Right lobe of liver (tissue), 4 donors: ENCODE measurements around the gene CDC16.

Source experiments
- POLR2A ChIP-seq: fragments of 450-650 bp; IDR thresholded peaks from one replicate; pipeline ENCODE4 v1.6.1; 2017; ENCODE audit warnings: antibody characterized with exemption, mild to moderate bottlenecking
- TF ChIP-seq, protein P1 (sequence below), 4 donors: fragments of 200-600 bp in 3 of 4; fragments of 450-650 bp in 1 of 4; IDR thresholded peaks; one replicate each; pipeline versions ENCODE4 v1.5.1 to v1.8.0; 2016 to 2022; ENCODE audit warnings: antibody characterized with exemption in 4 of 4, mild to moderate bottlenecking in 2 of 4
- donor health status: DM: no; HTN: no; CAD: no.
- donor health status: DM: no; HTN: no; CAD: no.
- donor health status: DM: no; HTN: yes; CAD: no.

DNA sequence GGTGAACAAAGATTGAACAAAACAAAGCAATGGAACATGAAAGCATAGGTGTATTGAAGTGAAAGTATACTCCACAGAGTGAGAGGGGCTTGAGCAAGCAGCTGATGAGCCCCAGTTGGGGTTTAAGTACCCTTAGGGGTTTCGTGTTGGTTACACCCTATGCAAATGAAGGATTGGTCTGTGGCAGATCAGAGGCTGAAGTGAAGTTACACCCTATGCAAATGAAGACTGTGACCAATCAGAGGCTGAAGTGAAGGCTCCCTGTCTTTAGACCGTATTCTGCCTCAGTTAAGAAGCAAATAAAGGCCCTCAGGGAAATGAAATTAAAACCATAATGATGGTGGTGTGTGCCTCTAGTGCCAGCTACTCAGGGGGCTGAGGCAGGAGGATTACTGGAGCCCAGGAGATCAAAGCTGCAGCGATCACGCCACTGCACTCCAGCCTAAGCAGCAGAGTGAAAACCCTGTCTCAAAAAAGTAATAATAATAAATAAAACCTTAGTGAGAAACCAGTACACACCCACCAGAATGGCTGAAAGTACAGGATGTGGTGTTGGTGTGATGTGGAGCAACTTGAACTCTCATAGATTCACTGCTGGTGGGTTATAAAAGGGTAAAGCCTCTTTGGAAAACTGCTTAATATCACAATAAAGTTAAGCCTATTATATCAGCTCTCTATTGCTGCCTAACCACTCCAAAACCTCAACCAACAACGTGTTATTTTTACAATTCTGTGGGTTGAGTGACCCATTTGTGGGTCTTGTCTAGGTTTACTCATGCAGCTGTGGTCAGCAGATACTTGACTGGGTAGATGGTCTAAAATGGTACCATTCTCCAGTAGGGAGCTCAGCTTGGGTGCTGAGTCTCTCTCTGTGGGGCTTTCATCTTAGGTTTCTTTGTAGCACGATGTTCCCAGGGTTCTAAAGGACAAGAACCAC, 33.9 kb downstream of the CDC16 start:
- TF ChIP-seq, protein P1, sequence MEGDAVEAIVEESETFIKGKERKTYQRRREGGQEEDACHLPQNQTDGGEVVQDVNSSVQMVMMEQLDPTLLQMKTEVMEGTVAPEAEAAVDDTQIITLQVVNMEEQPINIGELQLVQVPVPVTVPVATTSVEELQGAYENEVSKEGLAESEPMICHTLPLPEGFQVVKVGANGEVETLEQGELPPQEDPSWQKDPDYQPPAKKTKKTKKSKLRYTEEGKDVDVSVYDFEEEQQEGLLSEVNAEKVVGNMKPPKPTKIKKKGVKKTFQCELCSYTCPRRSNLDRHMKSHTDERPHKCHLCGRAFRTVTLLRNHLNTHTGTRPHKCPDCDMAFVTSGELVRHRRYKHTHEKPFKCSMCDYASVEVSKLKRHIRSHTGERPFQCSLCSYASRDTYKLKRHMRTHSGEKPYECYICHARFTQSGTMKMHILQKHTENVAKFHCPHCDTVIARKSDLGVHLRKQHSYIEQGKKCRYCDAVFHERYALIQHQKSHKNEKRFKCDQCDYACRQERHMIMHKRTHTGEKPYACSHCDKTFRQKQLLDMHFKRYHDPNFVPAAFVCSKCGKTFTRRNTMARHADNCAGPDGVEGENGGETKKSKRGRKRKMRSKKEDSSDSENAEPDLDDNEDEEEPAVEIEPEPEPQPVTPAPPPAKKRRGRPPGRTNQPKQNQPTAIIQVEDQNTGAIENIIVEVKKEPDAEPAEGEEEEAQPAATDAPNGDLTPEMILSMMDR (IDR thresholded peaks at IDR 0.05), result no peak
- TF ChIP-seq POLR2A, result no peak
